ENCODE results near the gene MUS81. TPM values are rescaled to one million over a fixed set of nuclear protein-coding genes. Genes with fewer than 3 reads are reported as not detected.

Gene MUS81
- total and polyA plus RNA-seq, 2 of the 13 experiments (the other 11 are each of a cell fraction or from before 2014, with no cell fraction given): 25.6 to 30.2 TPM

DNA sequence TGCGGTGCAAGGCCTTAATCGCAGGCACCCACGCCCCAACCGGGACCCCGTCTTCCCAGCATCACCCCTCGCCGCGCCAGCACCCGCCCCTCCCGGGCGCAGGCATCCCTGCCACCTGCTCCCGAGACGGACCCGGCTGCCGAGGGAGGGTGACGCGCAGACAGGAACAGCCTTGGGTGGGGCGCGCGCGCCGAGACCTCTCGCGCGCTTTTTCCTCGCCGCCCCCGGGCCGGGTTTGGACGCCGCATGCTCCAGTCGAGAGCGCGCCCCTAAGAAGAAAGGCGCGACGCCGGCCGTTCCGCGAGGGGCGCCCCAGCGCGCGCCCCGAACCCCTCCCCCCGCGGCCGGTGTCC is 2.8 kb upstream of the MUS81 start:
- BruUV-seq (replicated peaks): no TSS peak
- FAIRE-seq (no peak), DNase-seq (ENCODE audit: low spot score) (no peak), ATAC-seq (no peak)
- H3K4me3 ChIP-seq (replicated peaks in 1 of 3; ENCODE audit: insufficient read depth in 1 of 3, low read depth in 2 of 3, low read length in 3 of 3): peak overlapping the region; percentile 76 to 99 (median 93)
- in situ Hi-C loops (cut with HindIII; ENCODE audit: extremely low pct_ligation_motif_present, low pct_unique_long_range_greater_than_20kb) (loop anchor here (10.0 kb wide), 1 partner anchor 303 kb away; the partner anchor contains the start of gene LTBP3), intact Hi-C loops (cut with micrococcal nuclease; ENCODE audit: unreplicated experiment) (no loop called here)
- peaks cover 50% of the 10 kb centered on the region for H4K20me1 ChIP-seq (ENCODE audit: insufficient read depth, low read length)
- POLR2A ChIA-PET: interaction anchor here (0.6 to 5.4 kb wide), 15 partner anchors 9 to 241 kb away, joined by 3 to 81 read pairs (median 6); partner anchors contain the start of genes AP5B1, CCDC85B, EFEMP2 and FIBP
- H3K9ac ChIP-seq (ENCODE audit: insufficient read depth, low read depth, low read length): peak overlapping the region; percentile 86
- peaks cover 14 to 36% of the 10 kb centered on the region in 2 experiments for H3K36me3 ChIP-seq (replicated peaks in 1 of 2; ENCODE audit: control insufficient read depth in 1 of 2, insufficient read depth in 2 of 2, low read length in 2 of 2)
- peak overlapping the region; percentile 83 for H3K27ac ChIP-seq (ENCODE audit: extremely low read length, insufficient read depth, low read length)
- CTCF ChIA-PET (ENCODE audit: low intra/inter-chr PET ratio, low total read pairs): no interaction called here
- H3K4me2 ChIP-seq (ENCODE audit: low read depth, low read length): peak overlapping the region; percentile 79
- peaks cover 32% of the 10 kb centered on the region for H3K79me2 ChIP-seq (ENCODE audit: insufficient read depth, low read length)
- peaks cover 65% of the 10 kb centered on the region for H3K4me1 ChIP-seq (ENCODE audit: insufficient read depth, low read length)
- H2AFZ ChIP-seq (ENCODE audit: low read length): no peak overlapping the region
- no peaks in the 10 kb centered on the region; a peak in 1 of 5 replicates for H3K27me3 ChIP-seq (ENCODE audit: control insufficient read depth in 1 of 2, insufficient read depth in 2 of 2, low read length in 2 of 2)
- 0% methylated on average over 10 of the region's 49 CpGs for WGBS (ENCODE audit: low lambda C conversion rate)
- no peaks in the 10 kb centered on the region for H3K9me3 ChIP-seq (ENCODE audit: low read length)
- TF ChIP-seq DMAP1 (CRISPR knock-in tag; IDR thresholded peaks at IDR 0.05) (peak; percentile 48; the same call in 1 of the 2 replicates), FOXC1 (CRISPR knock-in tag; IDR thresholded peaks at IDR 0.05; ENCODE audit: borderline replicate concordance) (no peak), BRCA1 (CRISPR knock-in tag; IDR thresholded peaks at IDR 0.05) (0 out of 2 replicates have a peak, but pooled peaks have one; percentile 4), ZNF629 (CRISPR knock-in tag; conservative IDR thresholded peaks at IDR 0.05) (0 out of 2 replicates have a peak, but pooled peaks have one; percentile 2), KDM5A (IDR thresholded peaks at IDR 0.05; ENCODE audit: borderline replicate concordance, low read length) (peak; percentile 43; the same call in 1 of the 2 replicates), ZBTB7A (CRISPR knock-in tag; IDR thresholded peaks at IDR 0.05) (no peak; the same call in 1 of the 2 replicates), KLF15 (CRISPR knock-in tag; IDR thresholded peaks at IDR 0.05; ENCODE audit: borderline replicate concordance) (0 out of 2 replicates have a peak, but pooled peaks have one; percentile 76), PHF20 (CRISPR knock-in tag; IDR thresholded peaks at IDR 0.05) (no peak), UBTF (CRISPR knock-in tag; IDR thresholded peaks at IDR 0.05) (peak; percentile 38; the same call in 1 of the 2 replicates), SRSF1 (optimal IDR thresholded peaks at IDR 0.05; ENCODE audit: low read depth, low read length) (peak; percentile 91), YEATS4 (CRISPR knock-in tag; IDR thresholded peaks at IDR 0.05; ENCODE audit: borderline replicate concordance) (0 out of 2 replicates have a peak, but pooled peaks have one; percentile 30), ZNF552 (CRISPR knock-in tag; IDR thresholded peaks at IDR 0.05; ENCODE audit: borderline replicate concordance) (no peak), GZF1 (CRISPR knock-in tag; IDR thresholded peaks at IDR 0.05) (0 out of 2 replicates have a peak, but pooled peaks have one; percentile 22), ZNF761 (CRISPR knock-in tag; conservative IDR thresholded peaks at IDR 0.05) (0 out of 2 replicates have a peak, but pooled peaks have one; percentile 15), ZSCAN30 (CRISPR knock-in tag; IDR thresholded peaks at IDR 0.05) (no peak), SUZ12 (IDR thresholded peaks at IDR 0.05; ENCODE audit: low read depth, low read length) (no peak), KDM5B (CRISPR knock-in tag; IDR thresholded peaks at IDR 0.05; ENCODE audit: borderline replicate concordance) (peak; percentile 62; the same call in 1 of the 2 replicates), ZNF850 (CRISPR knock-in tag; conservative IDR thresholded peaks at IDR 0.05) (0 out of 2 replicates have a peak, but pooled peaks have one; percentile 80), TFDP2 (CRISPR knock-in tag; IDR thresholded peaks at IDR 0.05) (no peak)
- TF ChIP-seq, protein P1, sequence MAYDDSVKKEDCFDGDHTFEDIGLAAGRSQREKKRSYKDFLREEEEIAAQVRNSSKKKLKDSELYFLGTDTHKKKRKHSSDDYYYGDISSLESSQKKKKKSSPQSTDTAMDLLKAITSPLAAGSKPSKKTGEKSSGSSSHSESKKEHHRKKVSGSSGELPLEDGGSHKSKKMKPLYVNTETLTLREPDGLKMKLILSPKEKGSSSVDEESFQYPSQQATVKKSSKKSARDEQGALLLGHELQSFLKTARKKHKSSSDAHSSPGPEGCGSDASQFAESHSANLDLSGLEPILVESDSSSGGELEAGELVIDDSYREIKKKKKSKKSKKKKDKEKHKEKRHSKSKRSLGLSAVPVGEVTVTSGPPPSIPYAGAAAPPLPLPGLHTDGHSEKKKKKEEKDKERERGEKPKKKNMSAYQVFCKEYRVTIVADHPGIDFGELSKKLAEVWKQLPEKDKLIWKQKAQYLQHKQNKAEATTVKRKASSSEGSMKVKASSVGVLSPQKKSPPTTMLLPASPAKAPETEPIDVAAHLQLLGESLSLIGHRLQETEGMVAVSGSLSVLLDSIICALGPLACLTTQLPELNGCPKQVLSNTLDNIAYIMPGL (CRISPR knock-in tag; IDR thresholded peaks at IDR 0.05; ENCODE audit: borderline replicate concordance in 1 of 2, low read depth in 1 of 2): no peak

All from HepG2 (cell line).